DMS53 treated with DMSO at 0.1 percent for 48 hours (cell line): Measurements from ENCODE around the gene RBSN.
"Not testable (repeated sequence)": the region's sequence is repeated elsewhere in the genome, so short reads cannot be mapped to it uniquely, and the experiment has no call there.

Source experiments
- DNase-seq: peaks from one replicate; lab custom pipeline; 2025; ENCODE audit not compliant: unreplicated experiment; lab: John Stamatoyannopoulos, UW

Gene RBSN

GRCh38 chr3:15098503-15099363 is at the start of gene RBSN:
Gene RBSN (minus strand): TSS chr3:15099148. CDS start chr3:15096120, 3,028 bp downstream.
- peak; percentile 33 for DNase-seq

GRCh38 chr3:15148614-15149013 is 49.7 kb upstream of the RBSN start:
- DNase-seq: peak; percentile 25

DNA sequence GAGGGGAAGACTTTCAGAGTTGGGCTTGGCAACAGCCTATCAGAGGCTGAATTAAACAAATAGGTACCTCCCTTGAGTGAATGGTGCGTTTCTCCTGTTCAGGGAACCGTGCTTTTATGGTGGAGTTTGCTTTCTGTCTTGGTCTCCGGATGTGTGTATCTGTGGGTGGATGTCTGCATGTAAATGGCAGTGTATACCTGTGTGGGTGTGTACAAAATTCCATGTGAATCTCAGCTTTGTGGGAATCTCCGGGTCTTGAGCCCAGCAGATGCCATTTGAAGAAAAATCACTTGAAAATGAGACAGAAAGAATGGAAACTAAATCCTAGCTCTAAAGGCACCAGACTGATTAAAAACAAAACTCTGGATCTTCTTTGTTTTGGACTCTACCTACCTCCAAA is 37.9 kb upstream of the RBSN start:
- DNase-seq: not testable (repeated sequence)

GRCh38 chr3:15134968-15135367 is 36.0 kb upstream of the RBSN start:
- not testable (repeated sequence) for DNase-seq

- DNase-seq: not testable (repeated sequence)
Measured at GRCh38 chr3:15128403-15128802, 29.5 kb upstream of the RBSN start.

- not testable (repeated sequence) for DNase-seq
Measured at GRCh38 chr3:15126975-15127374, 28.0 kb upstream of the RBSN start.

DNA sequence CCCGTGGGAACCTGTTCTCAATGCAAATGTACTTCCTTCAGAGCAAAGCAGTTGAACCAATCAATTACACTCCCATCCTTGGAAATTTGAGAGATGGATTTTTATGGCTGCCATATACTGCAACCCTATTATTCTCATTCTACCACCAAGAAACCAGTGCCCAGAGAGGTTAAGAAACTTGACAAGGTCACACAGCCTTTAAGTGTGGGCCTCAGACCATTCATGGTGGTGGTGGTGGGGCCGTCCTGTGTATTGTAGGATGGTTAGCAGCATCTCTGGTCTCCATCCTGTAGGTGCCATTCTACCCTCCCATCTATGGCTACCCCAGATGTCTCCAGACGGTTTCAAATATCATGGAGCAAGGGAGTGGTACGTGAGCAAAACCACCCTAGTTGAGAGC is 23.4 kb upstream of the RBSN start:
- no peak for DNase-seq

- DNase-seq: no peak
Measured at GRCh38 chr3:15121936-15122335, 23.0 kb upstream of the RBSN start.

DNA sequence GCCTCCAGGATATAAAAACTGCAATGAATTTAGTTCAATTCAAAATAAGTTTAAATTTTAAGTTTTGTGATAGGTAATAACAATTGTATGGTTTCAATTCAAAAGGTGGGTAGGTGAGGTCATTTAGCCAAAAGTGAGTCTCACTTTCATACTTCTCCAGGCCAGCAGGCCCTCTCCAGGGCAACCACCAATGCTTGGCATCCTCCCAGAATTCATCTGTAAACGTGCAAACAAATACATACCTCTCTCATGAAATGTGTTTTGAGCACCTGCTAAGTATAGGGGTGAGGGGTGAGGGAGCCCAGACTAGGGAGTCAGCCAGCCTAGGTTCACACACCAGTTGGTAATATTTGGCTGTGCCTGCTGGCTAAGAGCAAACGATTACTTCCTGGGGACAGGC is 22.0 kb upstream of the RBSN start:
- DNase-seq: no peak

DNA sequence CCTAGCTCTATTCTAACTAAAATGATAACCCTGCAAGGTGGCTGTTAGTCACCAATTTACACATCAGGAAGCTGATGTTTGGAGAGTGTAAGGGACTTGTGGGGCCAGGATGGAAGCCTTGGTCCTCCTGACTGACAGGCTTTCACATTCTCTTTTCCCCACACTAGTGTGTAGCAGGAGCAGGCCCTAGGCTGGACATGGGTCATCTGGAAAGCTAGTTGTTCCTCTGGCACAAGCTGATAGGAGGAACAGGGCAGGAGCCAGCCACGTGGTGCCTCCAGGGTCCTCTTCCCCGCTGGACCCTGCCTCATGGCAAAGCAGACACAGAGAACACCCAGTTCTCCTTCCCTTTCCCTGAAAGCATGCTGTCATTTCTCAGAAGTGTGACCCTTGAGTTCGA is 18.1 kb upstream of the RBSN start:
- no peak for DNase-seq

DNA sequence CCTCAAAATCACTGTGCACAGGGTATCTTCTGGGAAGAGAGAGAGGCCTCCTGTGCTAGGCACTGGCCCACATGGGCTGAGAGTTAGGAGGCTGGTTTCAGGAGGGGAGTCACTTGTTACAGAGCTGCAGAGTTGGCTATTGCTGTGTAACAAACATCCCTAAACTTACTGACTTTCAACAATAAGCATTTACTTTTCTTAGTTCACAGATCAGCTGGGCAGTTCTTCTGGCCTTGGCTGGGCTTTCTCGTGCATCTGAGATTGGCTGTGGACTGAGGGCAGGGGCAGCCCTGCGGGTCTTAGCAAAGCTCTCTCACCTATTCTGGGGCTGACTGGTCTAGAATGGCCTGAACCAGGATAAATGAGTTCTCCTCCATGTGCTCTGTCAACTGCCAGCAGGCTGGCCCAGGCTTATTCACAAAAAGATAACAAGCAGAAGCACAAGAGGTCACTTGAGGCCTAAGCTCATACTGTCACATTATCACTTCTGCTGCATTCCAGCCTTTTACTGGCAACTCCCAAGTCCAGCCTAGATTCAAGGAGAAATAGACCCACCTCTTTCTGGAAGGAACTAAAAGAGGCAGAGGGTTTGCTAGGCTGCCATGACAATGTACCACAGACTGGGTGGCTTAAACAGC is 17.2 kb upstream of the RBSN start:
- DNase-seq: no peak

DNA sequence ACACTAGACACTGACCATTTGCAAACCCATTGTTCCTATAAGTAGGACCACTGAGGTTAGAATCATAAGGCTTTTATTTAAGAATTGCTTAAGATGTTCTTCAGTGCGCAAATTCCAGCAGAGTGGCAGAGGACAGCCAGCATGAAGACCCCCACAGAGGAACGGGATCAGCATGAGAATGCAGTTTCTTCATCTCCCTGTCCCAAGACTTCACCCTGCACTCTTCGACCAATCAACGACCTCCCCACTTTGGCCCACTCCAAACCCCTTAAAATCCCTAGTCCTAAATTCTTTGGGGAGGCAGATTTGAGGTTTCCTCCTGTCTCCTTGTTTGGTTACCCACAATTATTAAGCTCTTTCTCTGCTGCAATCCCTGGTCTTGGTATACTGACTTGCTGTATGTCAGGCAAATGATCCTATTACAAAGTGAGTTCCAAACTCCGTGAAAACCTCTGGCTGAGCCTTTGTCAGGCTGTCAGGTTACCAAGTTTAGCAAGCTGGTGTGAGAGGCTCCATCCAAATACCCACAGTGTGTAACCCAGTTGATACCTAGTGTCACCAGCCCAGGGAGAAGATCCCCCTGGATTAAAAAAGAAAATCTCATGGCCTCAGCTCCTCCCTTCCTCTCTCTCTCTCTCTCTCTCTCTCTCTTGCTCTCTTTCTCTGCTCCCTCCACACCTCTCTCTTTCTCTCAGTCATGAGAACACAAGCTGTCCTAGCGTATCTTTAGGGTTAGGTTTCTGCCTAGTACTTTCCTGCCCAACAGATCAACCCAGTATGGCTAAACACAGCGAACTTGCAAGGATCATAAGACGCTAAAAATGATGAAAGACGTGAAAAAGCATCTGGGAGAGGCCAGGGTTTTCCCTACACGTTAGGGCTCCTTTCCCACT is 15.8 kb upstream of the RBSN start:
- DNase-seq: no peak

DNA sequence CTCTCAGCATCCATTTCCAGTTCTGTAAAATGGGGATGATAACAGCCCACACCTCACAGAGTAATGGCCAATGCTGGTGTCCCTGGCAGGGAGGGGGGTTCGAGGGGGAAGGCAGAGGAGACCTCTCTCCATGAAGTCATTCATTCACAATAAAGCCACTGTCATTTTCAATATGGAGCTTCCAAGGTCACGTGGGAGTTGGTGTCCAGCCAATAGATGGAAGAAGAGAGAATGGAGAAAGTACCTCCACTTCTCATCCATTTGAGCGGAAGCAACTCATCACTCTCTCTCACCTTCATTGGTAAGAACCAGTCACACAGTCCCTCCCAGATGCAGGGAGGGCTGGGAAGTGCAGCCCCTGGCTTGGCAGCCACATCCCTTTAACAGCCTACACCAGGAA is 14.9 kb upstream of the RBSN start:
- DNase-seq: no peak

DNA sequence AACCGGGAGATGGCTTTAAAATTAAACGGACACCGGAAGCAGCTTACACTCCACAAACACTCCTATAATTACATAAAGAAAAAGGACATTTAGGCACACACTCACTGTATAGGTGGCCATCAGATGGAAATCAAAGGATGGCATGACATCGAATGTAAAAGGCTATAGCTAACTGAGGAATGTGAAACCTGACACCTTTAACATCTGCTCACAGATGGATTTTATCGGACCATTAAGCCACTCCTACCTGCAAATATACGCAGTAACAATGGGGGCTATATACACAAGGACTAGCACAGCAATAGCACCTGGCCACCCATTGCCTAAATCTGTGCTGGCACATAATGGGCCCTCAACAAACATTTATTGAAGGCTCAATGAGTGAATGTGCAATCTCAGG is 14.5 kb upstream of the RBSN start:
- no peak for DNase-seq

DNA sequence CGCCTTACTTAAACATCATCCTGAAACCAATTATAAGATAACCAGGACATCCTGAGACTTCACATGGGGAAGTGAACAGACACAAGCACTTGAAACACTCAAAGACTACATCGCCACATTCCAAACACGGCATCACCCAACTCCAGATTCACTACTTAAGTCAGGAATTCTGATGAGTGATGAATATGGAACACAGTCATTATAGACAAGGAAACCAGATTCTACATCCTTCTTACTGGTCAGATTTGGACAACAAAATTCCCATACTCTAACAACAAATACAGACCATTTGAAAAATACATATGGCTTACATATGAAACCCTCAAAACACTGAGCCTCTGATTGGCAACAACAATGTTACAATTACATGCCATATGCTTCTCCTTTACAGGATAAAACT is 13.1 kb upstream of the RBSN start:
- no peak for DNase-seq

DNA sequence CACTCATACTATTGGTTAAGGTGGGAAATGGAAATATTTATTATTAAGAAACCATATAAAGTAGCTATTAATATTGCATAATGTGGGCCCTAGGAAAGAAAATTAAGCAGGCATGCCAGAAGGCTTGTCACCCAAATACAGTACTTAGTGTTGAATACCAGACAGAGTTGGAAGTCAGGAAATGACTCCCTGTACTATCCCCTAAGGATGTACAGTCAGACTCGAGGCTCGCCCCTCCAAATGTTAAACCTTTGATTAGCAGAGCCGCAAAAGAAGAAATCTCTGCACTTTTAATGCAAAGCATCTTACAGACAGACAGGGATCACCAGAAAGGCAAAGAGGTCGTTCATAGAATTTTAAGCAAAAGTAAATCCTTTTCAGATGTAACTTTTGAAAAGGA is 11.3 kb upstream of the RBSN start:
- no peak for DNase-seq

- no peak for DNase-seq
Measured at GRCh38 chr3:15108869-15109268, 9.9 kb upstream of the RBSN start.

DNA sequence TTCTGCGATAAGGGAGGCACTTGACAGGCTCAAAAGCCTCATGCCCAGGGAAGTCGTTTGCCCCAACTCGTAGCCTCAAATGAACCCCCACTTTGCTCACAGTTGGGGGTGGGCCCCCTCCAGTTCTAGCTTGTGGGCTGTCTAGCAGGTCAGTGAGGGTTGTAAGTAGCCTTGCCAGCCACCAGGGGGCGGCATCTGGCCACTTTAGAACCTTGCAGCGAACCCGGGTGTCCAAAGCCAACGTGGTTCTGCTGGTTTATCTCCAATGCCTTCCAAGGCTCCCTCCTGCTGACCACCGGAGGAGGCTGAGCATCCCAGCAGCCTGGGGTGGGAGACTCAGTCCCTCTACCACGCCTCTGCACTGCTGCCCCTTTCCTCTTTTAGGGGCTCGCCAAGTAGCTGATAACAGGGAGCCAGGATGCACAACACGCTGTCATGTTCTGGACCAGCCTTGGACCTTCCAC is 9.2 kb upstream of the RBSN start:
- DNase-seq: peak; percentile 0

GRCh38 chr3:15107075-15107947 is 8.4 kb upstream of the RBSN start:
- DNase-seq: no peak

GRCh38 chr3:15102836-15103235 is 3.9 kb upstream of the RBSN start:
- DNase-seq: no peak
